H9 (cell line): ENCODE measurements around the gene CRMP1. TPM values are rescaled to one million over a fixed set of nuclear protein-coding genes. Genes with fewer than 3 reads are reported as not detected.

ENCODE experiments used
- DNase-seq: peaks from one replicate; pipeline ENCODE4 v3.0.0-alpha.2; 2017
- H2AFZ ChIP-seq: one replicate; pipeline ENCODE4 v1.6.1; 2013; ENCODE audit warnings: mild to moderate bottlenecking, low read length, control low read depth, moderate library complexity
- H2AK5ac ChIP-seq: 2 replicates; pipeline ENCODE4 v1.6.1; 2013; ENCODE audit warnings: low read length, control low read depth, mixed read lengths; ENCODE audit not compliant: insufficient read length
- H2BK120ac ChIP-seq: one replicate; pipeline ENCODE4 v1.6.1; 2013; ENCODE audit warnings: low read depth, mild to moderate bottlenecking, low read length, control low read depth, inconsistent platforms; ENCODE audit not compliant: poor library complexity, severe bottlenecking
- H2BK12ac ChIP-seq: 2 replicates; pipeline ENCODE4 v1.6.1; 2013; ENCODE audit warnings: low read length, control low read depth, mixed read lengths, low read depth; ENCODE audit not compliant: insufficient read length
- H2BK15ac ChIP-seq: 2 replicates; pipeline ENCODE4 v1.6.1; 2013; ENCODE audit warnings: low read depth, low read length, control low read depth
- H2BK20ac ChIP-seq: one replicate; pipeline ENCODE4 v1.6.1; 2013; ENCODE audit warnings: low read depth, mild to moderate bottlenecking, low read length, control low read depth, inconsistent platforms; ENCODE audit not compliant: poor library complexity, severe bottlenecking
- H2BK5ac ChIP-seq: 2 replicates; pipeline ENCODE4 v1.6.1; 2013; ENCODE audit warnings: low read length, control low read depth, mixed read lengths; ENCODE audit not compliant: insufficient read length
- H3K14ac ChIP-seq: 2 replicates; pipeline ENCODE4 v1.6.1; 2013; ENCODE audit warnings: low read length, control low read depth; ENCODE audit not compliant: insufficient read depth
- H3K18ac ChIP-seq: 2 replicates; pipeline ENCODE4 v1.6.1; 2013; ENCODE audit warnings: low read depth, mild to moderate bottlenecking, mixed read lengths, low read length, control low read depth; ENCODE audit not compliant: insufficient read length
- H3K23ac ChIP-seq: 2 replicates; pipeline ENCODE4 v1.6.1; 2013; ENCODE audit warnings: low read length, control low read depth, mixed read lengths, low read depth; ENCODE audit not compliant: insufficient read length
- H3K23me2 ChIP-seq: 2 replicates; pipeline ENCODE4 v1.6.1; 2013; ENCODE audit warnings: low read depth, mild to moderate bottlenecking, mixed read lengths, low read length, control low read depth; ENCODE audit not compliant: insufficient read length, poor library complexity, severe bottlenecking
- H3K27ac ChIP-seq: 2 replicates; pipeline ENCODE4 v1.5.1; 2013; ENCODE audit warnings: low read length, control low read depth, mixed read lengths, low read depth; ENCODE audit not compliant: insufficient read length
- H3K27me3 ChIP-seq: 2 replicates; pipeline ENCODE4 v1.6.1; 2013; ENCODE audit warnings: low read length, control low read depth, inconsistent platforms; ENCODE audit not compliant: insufficient read depth
- H3K4ac ChIP-seq: 2 replicates; pipeline ENCODE4 v1.6.1; 2013; ENCODE audit warnings: low read depth, mild to moderate bottlenecking, control low read depth, inconsistent platforms, low read length, moderate library complexity
- H3K4me1 ChIP-seq: 2 replicates; pipeline ENCODE4 v1.6.1; 2013; ENCODE audit warnings: low read length, control low read depth, inconsistent platforms; ENCODE audit not compliant: insufficient read depth
- H3K4me2 ChIP-seq: 2 replicates; pipeline ENCODE4 v1.6.1; 2013; ENCODE audit warnings: low read length, control low read depth, mixed read lengths; ENCODE audit not compliant: insufficient read length, insufficient read depth
- H3K56ac ChIP-seq: 2 replicates; pipeline ENCODE4 v1.6.1; 2013; ENCODE audit warnings: low read depth, mild to moderate bottlenecking, mixed read lengths, low read length, control low read depth; ENCODE audit not compliant: insufficient read length
- H3K79me1 ChIP-seq: 2 replicates; pipeline ENCODE4 v1.6.1; 2013; ENCODE audit warnings: low read depth, mild to moderate bottlenecking, moderate library complexity, low read length, control low read depth, inconsistent platforms; ENCODE audit not compliant: insufficient read depth, poor library complexity, severe bottlenecking
- H3K79me2 ChIP-seq: 2 replicates; pipeline ENCODE4 v1.6.1; 2013; ENCODE audit warnings: low read length, control low read depth, inconsistent platforms; ENCODE audit not compliant: insufficient read depth
- H3K9ac ChIP-seq: 2 replicates; pipeline ENCODE4 v1.6.1; 2013; ENCODE audit warnings: low read length, control low read depth, mixed read lengths; ENCODE audit not compliant: insufficient read length; ENCODE audit errors: extremely low read depth
- H3K9me3 ChIP-seq: one replicate; pipeline ENCODE4 v1.6.1; 2013; ENCODE audit warnings: low read depth, low read length, inconsistent platforms; ENCODE audit not compliant: control insufficient read depth
- H3T11ph ChIP-seq: one replicate; pipeline ENCODE4 v1.6.1; 2013; ENCODE audit warnings: mild to moderate bottlenecking, low read length, control low read depth, inconsistent platforms
- H4K20me1 ChIP-seq: one replicate; pipeline ENCODE4 v1.6.1; 2013; ENCODE audit not compliant: control insufficient read depth, insufficient read length, insufficient read depth
- H4K5ac ChIP-seq: 2 replicates; pipeline ENCODE4 v1.6.1; 2013; ENCODE audit warnings: low read depth, mild to moderate bottlenecking, mixed read lengths, low read length, control low read depth; ENCODE audit not compliant: insufficient read length
- H4K8ac ChIP-seq: replicated peaks from 2 replicates; pipeline ENCODE4 v1.6.1; 2013; ENCODE audit warnings: low read length, control low read depth, mixed read lengths, low read depth; ENCODE audit not compliant: insufficient read length
- H4K91ac ChIP-seq: 2 replicates; pipeline ENCODE4 v1.6.1; 2013; ENCODE audit warnings: low read depth, mild to moderate bottlenecking, moderate library complexity, mixed read lengths, low read length, control low read depth; ENCODE audit not compliant: insufficient read length
- H3K27ac Mint-ChIP-seq, 3 experiments: 2 replicates in 2 of 3; 3 replicates in 1 of 3; pipeline ENCODE4 v1.8.0; 2020 to 2021; ENCODE audit warnings: mixed read lengths in 3 of 3, mild to moderate bottlenecking in 1 of 3, moderate library complexity in 1 of 3
- H3K27me3 Mint-ChIP-seq: 2 replicates; pipeline ENCODE4 v1.8.0; 2021; ENCODE audit warnings: low read depth, mild to moderate bottlenecking, moderate library complexity, mixed read lengths
- H3K36me3 Mint-ChIP-seq, 3 experiments: 2 replicates in 2 of 3; 3 replicates in 1 of 3; pipeline ENCODE4 v1.8.0; 2020 to 2021; ENCODE audit warnings: low read depth in 3 of 3, mixed read lengths in 3 of 3; ENCODE audit not compliant: insufficient read depth in 1 of 3
- H3K4me1 Mint-ChIP-seq, 2 experiments: 2 replicates each; pipeline ENCODE4 v1.8.0; 2020; ENCODE audit warnings: mixed read lengths in 2 of 2
- H3K4me3 Mint-ChIP-seq, 2 experiments: 2 replicates in 1 of 2; 3 replicates in 1 of 2; pipeline ENCODE4 v1.8.0; 2020 to 2021; ENCODE audit warnings: mild to moderate bottlenecking in 2 of 2, mixed read lengths in 2 of 2, moderate library complexity in 1 of 2
- H3K9me3 Mint-ChIP-seq, 2 experiments: 2 replicates in 1 of 2; 3 replicates in 1 of 2; pipeline ENCODE4 v1.8.0; 2020; ENCODE audit warnings: mild to moderate bottlenecking in 2 of 2, mixed read lengths in 2 of 2, moderate library complexity in 1 of 2
- WGBS: extraction: QIAGEN DNeasy Blood & Tissue Kit; methylation state at CpG from one replicate; pipeline ENCODE4 v1.1.7; 2013; ENCODE audit warnings: missing lambda C conversion rate, low lambda C conversion rate, mixed read lengths; ENCODE audit not compliant: insufficient read length; ENCODE audit errors: extremely low coverage; 5-methylcytosine and 5-hydroxymethylcytosine counted together
- total RNA-seq: library from RNA; stranded (reverse); gene quantifications from 2 replicates; pipeline ENCODE4 v1.2.1, GENCODE V29; 2021
- TF ChIP-seq, protein P1 (sequence below): fragments of 200-600 bp; sonication (generic); conservative IDR thresholded peaks from 3 replicates; pipeline ENCODE4 v1.8.0; 2021; ENCODE audit warnings: antibody characterized with exemption, mild to moderate bottlenecking

CRMP1 gene
- total RNA-seq, 1 experiment from 2014 or later = 71.6 TPM

DNA sequence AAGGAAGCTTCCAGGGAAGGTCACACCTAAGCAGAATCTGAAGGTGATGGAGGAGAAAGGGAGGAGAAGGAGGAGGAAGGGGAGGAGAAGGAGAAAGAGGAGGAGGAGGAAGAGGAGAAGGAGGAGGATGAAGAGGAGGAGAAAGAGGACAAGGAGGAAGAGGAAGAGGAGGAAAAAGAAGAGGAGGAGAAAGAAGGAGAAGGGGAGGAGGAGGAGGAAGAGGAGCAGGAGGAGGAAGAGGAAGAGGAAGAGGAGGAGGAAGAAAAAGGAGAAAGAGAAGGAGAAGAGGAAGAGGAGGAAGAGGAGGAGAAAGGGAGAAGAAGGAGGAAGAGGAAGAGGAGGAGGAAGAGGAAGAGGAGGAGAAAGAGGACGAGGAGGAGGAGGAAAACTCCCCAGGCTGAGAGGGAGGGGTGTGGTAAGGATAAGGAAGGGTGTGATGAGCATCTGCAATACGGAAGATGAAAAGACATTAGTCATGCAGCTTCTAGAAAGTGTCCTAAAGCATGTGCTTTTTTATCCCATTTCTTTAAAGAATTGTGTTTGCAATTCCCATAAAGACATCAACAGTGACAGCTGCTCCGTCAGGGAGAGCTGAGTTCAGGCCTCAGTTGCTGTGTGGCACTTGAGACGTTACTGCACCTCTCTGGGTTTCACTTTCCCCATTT is 41.1 kb downstream of the CRMP1 start:
- no peak overlapping the region for H2BK5ac ChIP-seq
- Mint-ChIP-seq H3K27me3 (no peaks in the 10 kb centered on the region), H3K9me3 (no peaks in the 10 kb centered on the region), H3K4me1 (peaks cover 0 to 10% of the 10 kb centered on the region in 2 experiments; a peak in 3 of 4 replicates), H3K36me3 (peaks cover 43 to 64% (median 47%) of the 10 kb centered on the region in 3 experiments), H3K4me3 (no peak overlapping the region), H3K27ac (no peak overlapping the region)
- H3K27ac ChIP-seq = no peak overlapping the region
- TF ChIP-seq, protein P1, sequence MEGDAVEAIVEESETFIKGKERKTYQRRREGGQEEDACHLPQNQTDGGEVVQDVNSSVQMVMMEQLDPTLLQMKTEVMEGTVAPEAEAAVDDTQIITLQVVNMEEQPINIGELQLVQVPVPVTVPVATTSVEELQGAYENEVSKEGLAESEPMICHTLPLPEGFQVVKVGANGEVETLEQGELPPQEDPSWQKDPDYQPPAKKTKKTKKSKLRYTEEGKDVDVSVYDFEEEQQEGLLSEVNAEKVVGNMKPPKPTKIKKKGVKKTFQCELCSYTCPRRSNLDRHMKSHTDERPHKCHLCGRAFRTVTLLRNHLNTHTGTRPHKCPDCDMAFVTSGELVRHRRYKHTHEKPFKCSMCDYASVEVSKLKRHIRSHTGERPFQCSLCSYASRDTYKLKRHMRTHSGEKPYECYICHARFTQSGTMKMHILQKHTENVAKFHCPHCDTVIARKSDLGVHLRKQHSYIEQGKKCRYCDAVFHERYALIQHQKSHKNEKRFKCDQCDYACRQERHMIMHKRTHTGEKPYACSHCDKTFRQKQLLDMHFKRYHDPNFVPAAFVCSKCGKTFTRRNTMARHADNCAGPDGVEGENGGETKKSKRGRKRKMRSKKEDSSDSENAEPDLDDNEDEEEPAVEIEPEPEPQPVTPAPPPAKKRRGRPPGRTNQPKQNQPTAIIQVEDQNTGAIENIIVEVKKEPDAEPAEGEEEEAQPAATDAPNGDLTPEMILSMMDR = no peak
- no peak overlapping the region for H2BK12ac ChIP-seq
- no peak overlapping the region for H3K4ac ChIP-seq
- H3K23me2 ChIP-seq = no peaks in the 10 kb centered on the region
- H3K27me3 ChIP-seq = no peaks in the 10 kb centered on the region
- H2BK120ac ChIP-seq = no peak overlapping the region
- DNase-seq = no peak
- H3T11ph ChIP-seq = no peak overlapping the region
- no peak overlapping the region for H2AFZ ChIP-seq
- no peaks in the 10 kb centered on the region for H3K9me3 ChIP-seq
- no peak overlapping the region for H3K56ac ChIP-seq
- H3K9ac ChIP-seq = no peak overlapping the region
- no CpG with 5 or more reads among the region's 4 CpGs for WGBS
- H3K18ac ChIP-seq = no peak overlapping the region
- no peak overlapping the region for H3K23ac ChIP-seq
- no peak overlapping the region for H4K91ac ChIP-seq
- no peak overlapping the region for H4K8ac ChIP-seq
- H3K79me2 ChIP-seq = no peaks in the 10 kb centered on the region
- H3K4me1 ChIP-seq = no peaks in the 10 kb centered on the region
- no peak overlapping the region for H3K14ac ChIP-seq
- H3K79me1 ChIP-seq = peaks cover 1% of the 10 kb centered on the region
- H2BK15ac ChIP-seq = no peak overlapping the region
- no peak overlapping the region for H2BK20ac ChIP-seq
- H3K4me2 ChIP-seq = no peak overlapping the region
- H4K5ac ChIP-seq = no peak overlapping the region
- H2AK5ac ChIP-seq = no peak overlapping the region
- peaks cover 2% of the 10 kb centered on the region for H4K20me1 ChIP-seq
